SU-DHL-6 (cell line): ENCODE data around the gene NPFFR2.
"Not testable (repeated sequence)": the region's sequence is repeated elsewhere in the genome, so short reads cannot be mapped to it uniquely, and the experiment has no call there.

Experiments used
- EZH2phosphoT487 ChIP-seq: fragments of 200-600 bp; sonication (generic), shearing (Covaris generic); conservative IDR thresholded peaks from 2 replicates; pipeline ENCODE4 v1.6.1; 2018; ENCODE audit warnings: mild to moderate bottlenecking, antibody characterized with exemption, low read length, moderate library complexity, mixed read lengths
- TF ChIP-seq, protein P1 (sequence below): fragments of 200-600 bp; sonication (generic); IDR thresholded peaks from one replicate; pipeline ENCODE4 v1.5.1; 2017; ENCODE audit warnings: antibody characterized with exemption, mild to moderate bottlenecking, low read length, moderate library complexity; ENCODE audit not compliant: insufficient read depth, poor library complexity, severe bottlenecking

GRCh38 chr4:72169285-72169684 lies 137.5 kb downstream of the NPFFR2 start:
- TF ChIP-seq, protein P1, sequence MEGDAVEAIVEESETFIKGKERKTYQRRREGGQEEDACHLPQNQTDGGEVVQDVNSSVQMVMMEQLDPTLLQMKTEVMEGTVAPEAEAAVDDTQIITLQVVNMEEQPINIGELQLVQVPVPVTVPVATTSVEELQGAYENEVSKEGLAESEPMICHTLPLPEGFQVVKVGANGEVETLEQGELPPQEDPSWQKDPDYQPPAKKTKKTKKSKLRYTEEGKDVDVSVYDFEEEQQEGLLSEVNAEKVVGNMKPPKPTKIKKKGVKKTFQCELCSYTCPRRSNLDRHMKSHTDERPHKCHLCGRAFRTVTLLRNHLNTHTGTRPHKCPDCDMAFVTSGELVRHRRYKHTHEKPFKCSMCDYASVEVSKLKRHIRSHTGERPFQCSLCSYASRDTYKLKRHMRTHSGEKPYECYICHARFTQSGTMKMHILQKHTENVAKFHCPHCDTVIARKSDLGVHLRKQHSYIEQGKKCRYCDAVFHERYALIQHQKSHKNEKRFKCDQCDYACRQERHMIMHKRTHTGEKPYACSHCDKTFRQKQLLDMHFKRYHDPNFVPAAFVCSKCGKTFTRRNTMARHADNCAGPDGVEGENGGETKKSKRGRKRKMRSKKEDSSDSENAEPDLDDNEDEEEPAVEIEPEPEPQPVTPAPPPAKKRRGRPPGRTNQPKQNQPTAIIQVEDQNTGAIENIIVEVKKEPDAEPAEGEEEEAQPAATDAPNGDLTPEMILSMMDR: not testable (repeated sequence)
- TF ChIP-seq EZH2phosphoT487: not testable (repeated sequence)
